Measurements from ENCODE around the gene ACSM4. TPM values are rescaled to one million over a fixed set of nuclear protein-coding genes. Genes with fewer than 3 reads are reported as not detected.

The ACSM4 gene
- total RNA-seq, 2 experiments from 2014 or later: not detected

- no peaks in the 10 kb centered on the region for H4K20me1 ChIP-seq (ENCODE audit: insufficient read depth, low read length)
- no peak overlapping the region for H3K4me2 ChIP-seq (ENCODE audit: low read length)
- H2AFZ ChIP-seq (ENCODE audit: low read length): no peak overlapping the region
- H3K79me2 ChIP-seq (ENCODE audit: insufficient read depth, low read depth, low read length): no peaks in the 10 kb centered on the region
- intact Hi-C loops (cut with micrococcal nuclease; ENCODE audit: unreplicated experiment): no loop called here
- H3K4me3 ChIP-seq (ENCODE audit: low read depth, low read length, poor library complexity, severe bottlenecking): no peak overlapping the region
- peaks cover 11% of the 10 kb centered on the region; the same call in 1 of the 2 replicates for H3K9me3 ChIP-seq (ENCODE audit: low read length)
- DNase-seq (ENCODE audit: low spot score): no peak
- POLR2A ChIA-PET: no interaction called here
- no peaks in the 10 kb centered on the region for H3K4me1 ChIP-seq (ENCODE audit: insufficient read depth, low read length, poor library complexity, severe bottlenecking)
- no peak overlapping the region for H3K27ac ChIP-seq (ENCODE audit: low read depth, low read length, poor library complexity, severe bottlenecking)
- CTCF ChIA-PET (ENCODE audit: unreplicated experiment): no interaction called here
- TF ChIP-seq EZH2phosphoT487 (IDR thresholded peaks at IDR 0.05; ENCODE audit: borderline replicate concordance, low read depth, low read length) (no peak), CTCF (conservative IDR thresholded peaks at IDR 0.05; ENCODE audit: low read length) (no peak)
- BruUV-seq (replicated peaks): no TSS peak
- H3K9me2 ChIP-seq (ENCODE audit: insufficient read depth, low read length): no peaks in the 10 kb centered on the region
- H3K36me3 ChIP-seq (ENCODE audit: insufficient read depth, low read length): no peaks in the 10 kb centered on the region
Observed at GRCh38 chr12:7292300-7292699, 11.6 kb upstream of the ACSM4 start.

GRCh38 chr12:7293670-7294069, 10.2 kb upstream of the ACSM4 start:
- Histone ChIP-seq H3K36me3 (ENCODE audit: insufficient read depth, low read length) (no peaks in the 10 kb centered on the region), H3K79me2 (ENCODE audit: insufficient read depth, low read depth, low read length) (no peaks in the 10 kb centered on the region), H3K9me3 (ENCODE audit: low read length) (peaks cover 10% of the 10 kb centered on the region; the same call in 1 of the 2 replicates), H2AFZ (ENCODE audit: low read length) (no peak overlapping the region), H4K20me1 (ENCODE audit: insufficient read depth, low read length) (no peaks in the 10 kb centered on the region), H3K4me1 (ENCODE audit: insufficient read depth, low read length, poor library complexity, severe bottlenecking) (no peaks in the 10 kb centered on the region), H3K9me2 (ENCODE audit: insufficient read depth, low read length) (no peaks in the 10 kb centered on the region), H3K4me3 (ENCODE audit: low read depth, low read length, poor library complexity, severe bottlenecking) (no peak overlapping the region), H3K27ac (ENCODE audit: low read depth, low read length, poor library complexity, severe bottlenecking) (no peak overlapping the region), H3K4me2 (ENCODE audit: low read length) (no peak overlapping the region)
- CTCF ChIA-PET (ENCODE audit: unreplicated experiment): no interaction called here
- no peak for DNase-seq (ENCODE audit: low spot score)
- TF ChIP-seq CTCF (conservative IDR thresholded peaks at IDR 0.05; ENCODE audit: low read length) (no peak), EZH2phosphoT487 (IDR thresholded peaks at IDR 0.05; ENCODE audit: borderline replicate concordance, low read depth, low read length) (no peak)
- intact Hi-C loops (cut with micrococcal nuclease; ENCODE audit: unreplicated experiment): no loop called here
- BruUV-seq (replicated peaks): no TSS peak
- POLR2A ChIA-PET: interaction anchor here (0.6 to 1.0 kb wide), 2 partner anchors 15 to 309 kb away, joined by 3 to 5 read pairs; no protein-coding TSS in a partner anchor

GRCh38 chr12:7295529-7295928, 8.3 kb upstream of the ACSM4 start:
- Histone ChIP-seq H3K36me3 (ENCODE audit: insufficient read depth, low read length) (no peaks in the 10 kb centered on the region), H3K9me3 (ENCODE audit: low read length) (no peaks in the 10 kb centered on the region)
- POLR2A ChIA-PET: no interaction called here

More at GRCh38 chr12:7295529-7295928, 8.3 kb upstream of the ACSM4 start:
- no peaks in the 10 kb centered on the region for H3K4me1 ChIP-seq (ENCODE audit: insufficient read depth, low read length, poor library complexity, severe bottlenecking)
- no peak overlapping the region for H3K4me3 ChIP-seq (ENCODE audit: low read depth, low read length, poor library complexity, severe bottlenecking)
- H3K79me2 ChIP-seq (ENCODE audit: insufficient read depth, low read depth, low read length): no peaks in the 10 kb centered on the region
- no peaks in the 10 kb centered on the region for H3K9me2 ChIP-seq (ENCODE audit: insufficient read depth, low read length)
- H3K4me2 ChIP-seq (ENCODE audit: low read length): no peak overlapping the region
- no TSS peak for BruUV-seq (replicated peaks)
- CTCF ChIA-PET (ENCODE audit: unreplicated experiment): no interaction called here
- H2AFZ ChIP-seq (ENCODE audit: low read length): no peak overlapping the region
- TF ChIP-seq EZH2phosphoT487 (IDR thresholded peaks at IDR 0.05; ENCODE audit: borderline replicate concordance, low read depth, low read length) (no peak), CTCF (conservative IDR thresholded peaks at IDR 0.05; ENCODE audit: low read length) (no peak)
- DNase-seq (ENCODE audit: low spot score): no peak
- no peak overlapping the region for H3K27ac ChIP-seq (ENCODE audit: low read depth, low read length, poor library complexity, severe bottlenecking)
- intact Hi-C loops (cut with micrococcal nuclease; ENCODE audit: unreplicated experiment): no loop called here
- H4K20me1 ChIP-seq (ENCODE audit: insufficient read depth, low read length): no peaks in the 10 kb centered on the region
